C4-2B (cell line): ENCODE data around the gene CEMIP.

Source experiments
- CTCF ChIP-seq: fragments of 450-650 bp; conservative IDR thresholded peaks from 2 replicates; pipeline ENCODE4 v1.5.1; 2017; ENCODE audit warnings: mild to moderate bottlenecking
- ZFX ChIP-seq: fragments of 450-650 bp; IDR thresholded peaks from 2 replicates; pipeline ENCODE4 v1.6.1; 2017

- no peak for TF ChIP-seq ZFX
- no peak for TF ChIP-seq CTCF
These were observed 127.1 kb downstream of the CEMIP start for GRCh38 chr15:80906159-80906766.
